Stomach (tissue), 9 donors: ENCODE data around the gene FBN2. TPM values are rescaled to one million over a fixed set of nuclear protein-coding genes. Genes with fewer than 3 reads are reported as not detected.

Source experiments
- DNase-seq, 2 donors: peaks; one replicate each; pipeline versions ENCODE4 v3.0.0 to v3.0.0-alpha.2; 2013 to 2019
- H3K27ac ChIP-seq, 5 donors: fragments of 200-600 bp in 4 of 5; sonication (generic) in 4 of 5; one replicate each; pipeline ENCODE4 v1.5.1; 2013 to 2019; ENCODE audit warnings: mild to moderate bottlenecking in 1 of 5, moderate library complexity in 1 of 5
- H3K27me3 ChIP-seq, 3 donors: fragments of 200-600 bp; sonication (generic); one replicate each; pipeline ENCODE4 v1.5.1; 2017 to 2019; ENCODE audit warnings: mixed run types in 1 of 3
- H3K36me3 ChIP-seq, 4 donors: fragments of 200-600 bp; sonication (generic); 1 replicate in 3 of 4; 2 replicates in 1 of 4; pipeline ENCODE4 v1.5.1; 2016 to 2019
- H3K4me1 ChIP-seq, 4 donors: fragments of 200-600 bp; sonication (generic); one replicate each; pipeline ENCODE4 v1.5.1; 2016 to 2019
- H3K4me3 ChIP-seq, 4 donors: fragments of 200-600 bp; sonication (generic) in 3 of 4; one replicate each; pipeline ENCODE4 v1.5.1; 2016 to 2019; ENCODE audit warnings: mild to moderate bottlenecking in 1 of 4
- H3K9me3 ChIP-seq, 4 donors: fragments of 200-600 bp; sonication (generic); one replicate each; pipeline ENCODE4 v1.5.1; 2016 to 2019
- CTCF ChIP-seq, 7 experiments: fragments of 450-650 bp in 4 of 7; fragments of 200-600 bp in 3 of 7; sonication (generic) in 3 of 7; IDR thresholded peaks; one replicate each; pipeline ENCODE4 v1.5.1; 2016 to 2019; ENCODE audit warnings: antibody characterized with exemption in 7 of 7, control low read depth in 2 of 7, mild to moderate bottlenecking in 1 of 7
- EP300 ChIP-seq: sonication (generic); formaldehyde crosslinking; IDR thresholded peaks from one replicate; pipeline ENCODE4 v1.6.1; 2017; ENCODE audit warnings: antibody characterized with exemption
- POLR2A ChIP-seq, 4 donors: fragments of 450-650 bp; IDR thresholded peaks; one replicate each; pipeline ENCODE4 v1.6.1; 2016; ENCODE audit warnings: antibody characterized with exemption in 4 of 4, control low read depth in 2 of 4, mild to moderate bottlenecking in 1 of 4, moderate library complexity in 1 of 4
- POLR2AphosphoS5 ChIP-seq, 3 donors: sonication (generic); formaldehyde crosslinking; IDR thresholded peaks; one replicate each; pipeline ENCODE4 v1.6.1; 2016; ENCODE audit warnings: antibody characterized with exemption in 3 of 3
- WGBS, 5 donors: extraction: QIAGEN DNeasy Blood & Tissue Kit in 3 of 5; methylation state at CpG; one replicate each; pipeline versions ENCODE4 v1.1.5 to v1.1.7; 2013 to 2018; 5-methylcytosine and 5-hydroxymethylcytosine counted together
- intact Hi-C: fragments of 100-400 bp; cut with DNase I; formaldehyde crosslinking; loops from one replicate; pipeline ENCODE4 v1.15.1; 2023; ENCODE audit warnings: low total_unique reads
- polyA plus RNA-seq, 3 donors: library from polyadenylated mRNA; stranded (reverse); fragments of 200-250 nt; gene quantifications; one replicate each; pipeline ENCODE4 v1.2.3, GENCODE V29; 2013
- total RNA-seq, 5 donors: library from RNA; depleted of rRNA; stranded (reverse); fragments of >200 nt; gene quantifications; one replicate each; pipeline versions ENCODE4 v1.1.0 to v1.2.3, GENCODE V29; 2014 to 2016
- donor health status: healthy with polysubstance abuse.
- donor health status: Bipolar disorder and iron deficiency.
- donor health status: healthy.

The FBN2 gene
- total and polyA plus RNA-seq, 8 donors, result under 0.01 to 42.8 (median 1.9) TPM

DNA sequence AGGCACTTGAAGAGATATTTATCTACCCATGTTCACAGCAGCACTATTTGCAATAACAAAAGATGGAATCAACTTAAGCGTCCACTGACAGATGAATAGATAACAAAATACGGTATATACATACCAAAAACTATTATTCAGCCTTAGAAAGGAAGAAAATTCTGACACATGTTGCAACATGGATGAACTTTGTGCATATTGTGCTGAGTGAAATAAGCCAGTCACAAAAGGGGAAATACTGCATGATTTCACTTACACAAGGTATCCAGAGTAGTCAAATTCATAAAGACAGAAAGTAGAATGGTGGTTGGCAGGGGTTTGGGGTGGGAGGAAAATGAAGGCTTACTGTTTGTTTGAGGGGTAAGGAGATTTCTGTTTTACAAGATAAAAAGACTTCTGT lies 66.0 kb downstream of the FBN2 start:
- no peak overlapping the region for H3K4me3 ChIP-seq
- intact Hi-C loops, result no loop called here
- H3K9me3 ChIP-seq, result no peaks in the 10 kb centered on the region
- no peaks in the 10 kb centered on the region for H3K36me3 ChIP-seq
- no peaks in the 10 kb centered on the region for H3K4me1 ChIP-seq
- no peaks in the 10 kb centered on the region for H3K27me3 ChIP-seq
- TF ChIP-seq POLR2AphosphoS5 (IDR thresholded peaks at IDR 0.05) (no peak), POLR2A (IDR thresholded peaks at IDR 0.05) (no peak), EP300 (no peak), CTCF (IDR thresholded peaks at IDR 0.05) (no peak)
- no peak for DNase-seq
- H3K27ac ChIP-seq, result no peak overlapping the region
- WGBS, 5 donors, result 70 to 86% (median 80%) methylated on average over 2 of the region's 2 CpGs

GRCh38 chr5:128470663-128471062 lies 67.4 kb downstream of the FBN2 start:
- H3K4me3 ChIP-seq, result no peak overlapping the region
- no peaks in the 10 kb centered on the region for H3K27me3 ChIP-seq
- no peaks in the 10 kb centered on the region for H3K36me3 ChIP-seq
- WGBS, 5 donors, result 76 to 85% (median 80%) methylated on average over 1 of the region's 1 CpG
- no peak overlapping the region for H3K27ac ChIP-seq
- no peaks in the 10 kb centered on the region for H3K9me3 ChIP-seq
- intact Hi-C loops, result no loop called here
- peaks cover 0 to 5% (median 0%) of the 10 kb centered on the region in 4 donors for H3K4me1 ChIP-seq
- TF ChIP-seq POLR2A (IDR thresholded peaks at IDR 0.05) (no peak), CTCF (IDR thresholded peaks at IDR 0.05) (no peak), EP300 (no peak), POLR2AphosphoS5 (IDR thresholded peaks at IDR 0.05) (no peak)
- no peak for DNase-seq

GRCh38 chr5:128469912-128470311 lies 68.1 kb downstream of the FBN2 start:
- Histone ChIP-seq H3K27ac (no peak overlapping the region), H3K9me3 (no peaks in the 10 kb centered on the region), H3K4me1 (peaks cover 0 to 5% (median 0%) of the 10 kb centered on the region in 4 donors), H3K27me3 (no peaks in the 10 kb centered on the region), H3K36me3 (no peaks in the 10 kb centered on the region), H3K4me3 (no peak overlapping the region)
- no peak for DNase-seq
- TF ChIP-seq CTCF (IDR thresholded peaks at IDR 0.05), result no peak
- WGBS, 5 donors, result 48 to 63% (median 59%) methylated on average over 2 of the region's 2 CpGs
- intact Hi-C loops, result no loop called here

GRCh38 chr5:128466980-128467379 lies 71.1 kb downstream of the FBN2 start:
- WGBS, 5 donors, result 44 to 57% (median 54%) methylated on average over 1 of the region's 1 CpG
- intact Hi-C loops, result no loop called here

GRCh38 chr5:128466554-128466953 lies 71.5 kb downstream of the FBN2 start:
- Histone ChIP-seq H3K27ac (no peak overlapping the region), H3K36me3 (no peaks in the 10 kb centered on the region), H3K27me3 (no peaks in the 10 kb centered on the region), H3K4me1 (peaks cover 0 to 5% (median 0%) of the 10 kb centered on the region in 4 donors), H3K9me3 (no peaks in the 10 kb centered on the region), H3K4me3 (no peak overlapping the region)
- no peak for TF ChIP-seq POLR2A (IDR thresholded peaks at IDR 0.05)
- no peak for TF ChIP-seq EP300
- no peak for TF ChIP-seq CTCF (IDR thresholded peaks at IDR 0.05)
- TF ChIP-seq POLR2AphosphoS5 (IDR thresholded peaks at IDR 0.05), result no peak
- intact Hi-C loops, result no loop called here
- WGBS, 5 donors, result 54 to 65% (median 61%) methylated on average over 5 of the region's 5 CpGs
- peak in 1 of 2 donors; percentile 35 for DNase-seq

More at GRCh38 chr5:128466980-128467379, 71.1 kb downstream of the FBN2 start:
- DNase-seq, result no peak
- no peaks in the 10 kb centered on the region for H3K9me3 ChIP-seq
- no peaks in the 10 kb centered on the region for H3K27me3 ChIP-seq
- peaks cover 0 to 5% (median 0%) of the 10 kb centered on the region in 4 donors for H3K4me1 ChIP-seq
- no peak for TF ChIP-seq POLR2A (IDR thresholded peaks at IDR 0.05)
- no peak for TF ChIP-seq EP300
- H3K27ac ChIP-seq, result no peak overlapping the region
- H3K4me3 ChIP-seq, result no peak overlapping the region
- H3K36me3 ChIP-seq, result no peaks in the 10 kb centered on the region
